Trophoblast cell (in vitro differentiated cells and primary cell): ENCODE results near the gene HOXC11.

Experiments
- DNase-seq, 2 donors: peaks; one replicate each; pipeline ENCODE4 v3.0.0-alpha.2; 2016
- H2AFZ ChIP-seq: 2 replicates; pipeline ENCODE4 v1.6.1; 2013; ENCODE audit warnings: low read length, moderate library complexity, mild to moderate bottlenecking; ENCODE audit not compliant: insufficient read depth, poor library complexity
- H2AK5ac ChIP-seq: 2 replicates; pipeline ENCODE4 v1.6.1; 2013; ENCODE audit warnings: mild to moderate bottlenecking, low read length
- H2BK120ac ChIP-seq: 2 replicates; pipeline ENCODE4 v1.6.1; 2013; ENCODE audit warnings: low read length, mild to moderate bottlenecking, moderate library complexity; ENCODE audit not compliant: insufficient read depth, poor library complexity
- H2BK12ac ChIP-seq: 2 replicates; pipeline ENCODE4 v1.6.1; 2013; ENCODE audit warnings: mild to moderate bottlenecking, low read length, moderate library complexity
- H2BK5ac ChIP-seq: 2 replicates; pipeline ENCODE4 v1.6.1; 2013; ENCODE audit warnings: low read length, low read depth, moderate library complexity, mild to moderate bottlenecking; ENCODE audit not compliant: poor library complexity
- H3K14ac ChIP-seq: 2 replicates; pipeline ENCODE4 v1.6.1; 2013; ENCODE audit warnings: mild to moderate bottlenecking, low read length
- H3K18ac ChIP-seq: 2 replicates; pipeline ENCODE4 v1.6.1; 2013; ENCODE audit warnings: mild to moderate bottlenecking, low read length
- H3K23ac ChIP-seq: 2 replicates; pipeline ENCODE4 v1.6.1; 2013; ENCODE audit warnings: low read length
- H3K27ac ChIP-seq: 2 replicates; pipeline ENCODE4 v1.5.1; 2013; ENCODE audit warnings: low read depth, mild to moderate bottlenecking, inconsistent platforms, low read length, moderate library complexity
- H3K27me3 ChIP-seq: 2 replicates; pipeline ENCODE4 v1.6.1; 2013; ENCODE audit warnings: inconsistent platforms, mild to moderate bottlenecking, low read length, moderate library complexity; ENCODE audit not compliant: insufficient read depth
- H3K36me3 ChIP-seq, 2 experiments: 1 replicate in 1 of 2; 2 replicates in 1 of 2; pipeline ENCODE4 v1.6.1; 2013; ENCODE audit warnings: low read length in 2 of 2, mild to moderate bottlenecking in 2 of 2, moderate library complexity in 1 of 2; ENCODE audit not compliant: insufficient read depth in 2 of 2, control insufficient read depth in 1 of 2
- H3K4ac ChIP-seq: 2 replicates; pipeline ENCODE4 v1.6.1; 2013; ENCODE audit warnings: low read depth, mild to moderate bottlenecking, low read length, moderate library complexity
- H3K4me1 ChIP-seq, 2 experiments: 1 replicate in 1 of 2; 2 replicates in 1 of 2; pipeline ENCODE4 v1.6.1; 2013; ENCODE audit warnings: low read length in 2 of 2, mild to moderate bottlenecking in 2 of 2, moderate library complexity in 1 of 2; ENCODE audit not compliant: insufficient read depth in 2 of 2, control insufficient read depth in 1 of 2
- H3K4me2 ChIP-seq: 2 replicates; pipeline ENCODE4 v1.6.1; 2013; ENCODE audit warnings: inconsistent platforms, mild to moderate bottlenecking, low read length, moderate library complexity
- H3K4me3 ChIP-seq: 2 replicates; pipeline ENCODE4 v1.5.1; 2013; ENCODE audit warnings: mild to moderate bottlenecking, low read depth, low read length, inconsistent platforms
- H3K79me1 ChIP-seq: one replicate; pipeline ENCODE4 v1.6.1; 2013; ENCODE audit warnings: low read length
- H3K79me2 ChIP-seq: 2 replicates; pipeline ENCODE4 v1.6.1; 2013; ENCODE audit warnings: low read length, mild to moderate bottlenecking; ENCODE audit not compliant: control insufficient read depth, insufficient read depth, poor library complexity
- H3K9ac ChIP-seq: 2 replicates; pipeline ENCODE4 v1.6.1; 2013; ENCODE audit warnings: mild to moderate bottlenecking, low read length
- H3K9me3 ChIP-seq: 2 replicates; pipeline ENCODE4 v1.6.1; 2013; ENCODE audit warnings: low read depth, mild to moderate bottlenecking, control low read depth, inconsistent platforms, low read length; ENCODE audit not compliant: insufficient read depth
- H4K12ac ChIP-seq: 2 replicates; pipeline ENCODE4 v1.6.1; 2013; ENCODE audit warnings: low read depth, mild to moderate bottlenecking, low read length, moderate library complexity
- H4K8ac ChIP-seq: 2 replicates; pipeline ENCODE4 v1.6.1; 2013; ENCODE audit warnings: low read depth, mild to moderate bottlenecking, low read length, moderate library complexity
- H4K91ac ChIP-seq: one replicate; pipeline ENCODE4 v1.6.1; 2013; ENCODE audit warnings: low read depth, mild to moderate bottlenecking, low read length, moderate library complexity
- whole genome bisulfite sequencing: extraction: QIAGEN DNeasy Blood & Tissue Kit; methylation state at CpG from one replicate; pipeline ENCODE4 v1.1.7; 2013; ENCODE audit warnings: missing lambda C conversion rate; ENCODE audit not compliant: insufficient read length, insufficient coverage; ENCODE audit errors: extremely low coverage; 5-methylcytosine and 5-hydroxymethylcytosine counted together

HOXC11 gene

GRCh38 chr12:53991077-53991460, 18.1 kb downstream of the HOXC11 start:
- H2BK120ac ChIP-seq = no peak overlapping the region
- H3K27me3 ChIP-seq = peaks cover 92% of the 10 kb centered on the region
- H3K36me3 ChIP-seq = no peaks in the 10 kb centered on the region
- peaks cover 17% of the 10 kb centered on the region for H3K9me3 ChIP-seq
- H2AFZ ChIP-seq = no peak overlapping the region
- H3K9ac ChIP-seq = no peak overlapping the region
- H3K4me1 ChIP-seq = peaks cover 0 to 8% of the 10 kb centered on the region in 2 experiments
- H3K23ac ChIP-seq = no peak overlapping the region
- no peak overlapping the region for H4K8ac ChIP-seq
- H3K79me1 ChIP-seq = no peaks in the 10 kb centered on the region
- H4K91ac ChIP-seq = no peak overlapping the region
- no CpG with 5 or more reads among the region's 8 CpGs for WGBS
- no peaks in the 10 kb centered on the region for H3K79me2 ChIP-seq
- no peak overlapping the region for H3K4me3 ChIP-seq
- H3K4me2 ChIP-seq = no peak overlapping the region
- H2BK12ac ChIP-seq = no peak overlapping the region
- H2BK5ac ChIP-seq = no peak overlapping the region
- DNase-seq = peak; percentile 23 to 40
- no peak overlapping the region for H3K14ac ChIP-seq
- no peak overlapping the region for H3K4ac ChIP-seq
- no peak overlapping the region for H4K12ac ChIP-seq
- H3K27ac ChIP-seq = no peak overlapping the region
- no peak overlapping the region for H2AK5ac ChIP-seq
- H3K18ac ChIP-seq = no peak overlapping the region

- Histone ChIP-seq H3K36me3 (no peaks in the 10 kb centered on the region), H3K9ac (no peak overlapping the region), H4K8ac (no peak overlapping the region), H2AFZ (no peak overlapping the region), H2BK120ac (no peak overlapping the region), H3K4me1 (peaks cover 0 to 8% of the 10 kb centered on the region in 2 experiments), H3K27ac (no peak overlapping the region), H3K18ac (no peak overlapping the region), H2BK12ac (no peak overlapping the region), H3K79me2 (no peaks in the 10 kb centered on the region), H4K91ac (no peak overlapping the region), H2BK5ac (no peak overlapping the region), H3K4me3 (no peak overlapping the region), H3K27me3 (peaks cover 92% of the 10 kb centered on the region), H4K12ac (no peak overlapping the region), H2AK5ac (no peak overlapping the region), H3K4ac (no peak overlapping the region), H3K9me3 (peaks cover 13% of the 10 kb centered on the region), H3K23ac (no peak overlapping the region), H3K4me2 (no peak overlapping the region), H3K79me1 (no peaks in the 10 kb centered on the region), H3K14ac (no peak overlapping the region)
- DNase-seq = no peak
- no CpG with 5 or more reads among the region's 7 CpGs for WGBS
Observed at GRCh38 chr12:53992377-53992889, 19.5 kb downstream of the HOXC11 start.

DNA sequence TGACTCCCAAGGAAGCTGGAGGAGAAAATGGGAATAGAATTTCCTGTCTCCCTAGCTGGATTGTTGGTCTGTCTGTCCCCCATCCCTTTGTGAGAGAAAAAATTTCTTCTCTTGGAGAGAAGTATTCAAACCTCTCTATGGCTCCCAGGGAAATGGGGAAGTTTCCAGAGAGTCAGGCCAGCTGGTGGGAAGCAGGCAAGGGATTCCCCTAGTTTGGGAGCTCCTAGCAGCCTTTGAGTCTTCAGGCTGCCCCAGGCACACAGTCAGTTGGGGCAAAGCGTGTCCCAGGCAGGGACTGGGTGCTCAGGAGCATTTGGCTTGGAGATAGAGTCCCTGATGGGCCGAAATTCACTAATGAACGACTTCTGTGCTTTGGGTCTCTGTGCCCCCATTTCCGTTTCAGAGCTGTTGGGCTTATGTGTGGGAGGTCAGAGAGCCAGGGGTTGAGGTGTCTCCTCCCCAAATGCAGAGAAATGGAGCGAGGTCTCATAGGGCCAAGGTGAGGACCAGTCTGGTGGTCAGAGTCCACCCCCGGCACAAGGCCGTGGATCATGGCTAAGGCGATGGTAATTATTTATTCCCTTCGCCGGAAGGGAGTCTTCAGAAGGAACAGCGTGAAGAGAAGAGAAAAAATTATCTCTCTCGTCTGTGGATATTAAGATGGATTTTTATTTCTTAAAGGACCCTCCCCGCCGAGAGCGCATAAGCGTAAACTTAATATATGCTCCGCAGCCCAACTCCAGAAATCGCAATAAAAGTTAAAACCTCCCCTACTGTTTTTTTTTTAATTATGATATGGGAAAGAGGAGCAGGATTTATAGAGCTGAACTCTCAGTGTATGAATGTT, 20.5 kb downstream of the HOXC11 start:
- H4K12ac ChIP-seq = no peak overlapping the region
- H3K36me3 ChIP-seq = no peaks in the 10 kb centered on the region
- no peak overlapping the region for H3K14ac ChIP-seq
- no peak overlapping the region for H2AK5ac ChIP-seq
- no peaks in the 10 kb centered on the region for H3K79me1 ChIP-seq
- H3K9ac ChIP-seq = no peak overlapping the region
- DNase-seq = no peak
- no peak overlapping the region for H3K27ac ChIP-seq
- H3K4ac ChIP-seq = no peak overlapping the region
- H2BK12ac ChIP-seq = no peak overlapping the region
- H2AFZ ChIP-seq = no peak overlapping the region
- H3K79me2 ChIP-seq = no peaks in the 10 kb centered on the region
- no peak overlapping the region for H2BK5ac ChIP-seq
- no peak overlapping the region for H3K4me3 ChIP-seq
- peaks cover 92% of the 10 kb centered on the region for H3K27me3 ChIP-seq
- no CpG with 5 or more reads among the region's 18 CpGs for WGBS
- H4K91ac ChIP-seq = no peak overlapping the region
- H3K4me2 ChIP-seq = no peak overlapping the region
- no peak overlapping the region for H3K18ac ChIP-seq
- no peak overlapping the region for H4K8ac ChIP-seq
- H3K4me1 ChIP-seq = peaks cover 0 to 8% of the 10 kb centered on the region in 2 experiments
- H2BK120ac ChIP-seq = no peak overlapping the region
- peaks cover 15% of the 10 kb centered on the region for H3K9me3 ChIP-seq
- H3K23ac ChIP-seq = no peak overlapping the region

- Histone ChIP-seq H3K9me3 (peaks cover 16% of the 10 kb centered on the region), H3K4me3 (no peak overlapping the region), H2AK5ac (no peak overlapping the region), H3K18ac (no peak overlapping the region), H3K79me1 (no peaks in the 10 kb centered on the region), H4K8ac (no peak overlapping the region), H3K27me3 (peaks cover 93% of the 10 kb centered on the region), H3K4me2 (no peak overlapping the region), H3K23ac (no peak overlapping the region), H3K79me2 (no peaks in the 10 kb centered on the region), H2BK5ac (no peak overlapping the region), H3K14ac (no peak overlapping the region), H2AFZ (no peak overlapping the region), H3K4ac (no peak overlapping the region), H4K91ac (no peak overlapping the region), H3K27ac (no peak overlapping the region), H3K9ac (no peak overlapping the region), H2BK12ac (no peak overlapping the region), H3K36me3 (no peaks in the 10 kb centered on the region), H4K12ac (no peak overlapping the region), H2BK120ac (no peak overlapping the region), H3K4me1 (peaks cover 0 to 8% of the 10 kb centered on the region in 2 experiments)
- no peak for DNase-seq
- no CpG with 5 or more reads among the region's 19 CpGs for WGBS
Observed at GRCh38 chr12:53994009-53994263, 21.0 kb downstream of the HOXC11 start.
